Measurements from ENCODE around the gene SOWAHA. TPM values are rescaled to one million over a fixed set of nuclear protein-coding genes. Genes with fewer than 3 reads are reported as not detected.
A peak's percentile ranks its signal among the peaks of the same experiment; 100 is the strongest.

SOWAHA gene
- total RNA-seq, 2 donors from 2014 or later: 4.1 to 16.7 TPM

GRCh38 chr5:132807163-132807838, 5.8 kb upstream of the SOWAHA start:
- intact Hi-C loops (cut with DNase I): no loop called here
- H3K27me3 ChIP-seq (replicated peaks; ENCODE audit: insufficient read depth): no peaks in the 10 kb centered on the region
- H3K9me3 ChIP-seq: no peaks in the 10 kb centered on the region
- no peak for DNase-seq (ENCODE audit: low spot score)
- H3K36me3 ChIP-seq: no peaks in the 10 kb centered on the region
- H3K4me3 ChIP-seq: no peak overlapping the region
- no peaks in the 10 kb centered on the region for H3K4me1 ChIP-seq (replicated peaks)
- 66% methylated on average over 12 of the region's 12 CpGs for WGBS
- TF ChIP-seq POLR2AphosphoS5 (IDR thresholded peaks at IDR 0.05) (no peak), POLR2A (IDR thresholded peaks at IDR 0.05) (no peak)
- TF ChIP-seq, protein P1, sequence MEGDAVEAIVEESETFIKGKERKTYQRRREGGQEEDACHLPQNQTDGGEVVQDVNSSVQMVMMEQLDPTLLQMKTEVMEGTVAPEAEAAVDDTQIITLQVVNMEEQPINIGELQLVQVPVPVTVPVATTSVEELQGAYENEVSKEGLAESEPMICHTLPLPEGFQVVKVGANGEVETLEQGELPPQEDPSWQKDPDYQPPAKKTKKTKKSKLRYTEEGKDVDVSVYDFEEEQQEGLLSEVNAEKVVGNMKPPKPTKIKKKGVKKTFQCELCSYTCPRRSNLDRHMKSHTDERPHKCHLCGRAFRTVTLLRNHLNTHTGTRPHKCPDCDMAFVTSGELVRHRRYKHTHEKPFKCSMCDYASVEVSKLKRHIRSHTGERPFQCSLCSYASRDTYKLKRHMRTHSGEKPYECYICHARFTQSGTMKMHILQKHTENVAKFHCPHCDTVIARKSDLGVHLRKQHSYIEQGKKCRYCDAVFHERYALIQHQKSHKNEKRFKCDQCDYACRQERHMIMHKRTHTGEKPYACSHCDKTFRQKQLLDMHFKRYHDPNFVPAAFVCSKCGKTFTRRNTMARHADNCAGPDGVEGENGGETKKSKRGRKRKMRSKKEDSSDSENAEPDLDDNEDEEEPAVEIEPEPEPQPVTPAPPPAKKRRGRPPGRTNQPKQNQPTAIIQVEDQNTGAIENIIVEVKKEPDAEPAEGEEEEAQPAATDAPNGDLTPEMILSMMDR (IDR thresholded peaks at IDR 0.05): no peak
- H3K27ac ChIP-seq: no peak overlapping the region

GRCh38 chr5:132808448-132808847, 4.7 kb upstream of the SOWAHA start:
- peak overlapping the region in 1 of 2 donors; percentile 33 for H3K27ac ChIP-seq
- 35% methylated on average over 2 of the region's 2 CpGs for WGBS
- no peaks in the 10 kb centered on the region for H3K4me1 ChIP-seq (replicated peaks)
- no peak for DNase-seq (ENCODE audit: low spot score)
- H3K9me3 ChIP-seq: no peaks in the 10 kb centered on the region
- no peak overlapping the region for H3K4me3 ChIP-seq
- no peaks in the 10 kb centered on the region for H3K27me3 ChIP-seq (replicated peaks; ENCODE audit: insufficient read depth)
- no peaks in the 10 kb centered on the region for H3K36me3 ChIP-seq
- TF ChIP-seq, protein P1 (IDR thresholded peaks at IDR 0.05): no peak
- TF ChIP-seq POLR2AphosphoS5 (IDR thresholded peaks at IDR 0.05): peak; percentile 19
- intact Hi-C loops (cut with DNase I): no loop called here

DNA sequence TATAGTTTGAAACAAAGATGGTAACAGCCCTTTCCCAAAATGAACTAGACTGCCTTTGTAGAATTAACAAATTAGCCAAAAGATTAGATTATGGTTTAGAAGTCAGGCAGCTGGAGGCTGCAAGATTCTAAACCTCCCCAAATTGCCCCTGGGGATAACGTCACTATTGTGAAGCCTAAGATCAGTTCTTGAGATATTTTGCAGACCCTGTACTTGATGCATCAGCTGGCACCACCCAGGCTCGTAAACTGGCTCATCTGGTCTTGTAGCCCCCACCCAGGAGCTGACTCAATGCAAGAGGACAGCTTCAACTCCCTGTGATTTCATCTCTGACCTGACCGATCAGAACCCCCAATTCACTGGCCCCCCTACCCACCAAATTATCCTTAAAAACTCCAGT, 4.2 kb upstream of the SOWAHA start:
- no peak for TF ChIP-seq POLR2A (IDR thresholded peaks at IDR 0.05)
- TF ChIP-seq, protein P1 (IDR thresholded peaks at IDR 0.05): no peak
- no peaks in the 10 kb centered on the region for H3K36me3 ChIP-seq
- H3K9me3 ChIP-seq: no peaks in the 10 kb centered on the region
- WGBS: 40% methylated on average over 3 of the region's 3 CpGs
- no peak for DNase-seq (ENCODE audit: low spot score)
- no peaks in the 10 kb centered on the region for H3K27me3 ChIP-seq (replicated peaks; ENCODE audit: insufficient read depth)
- H3K4me3 ChIP-seq: no peak overlapping the region
- no peaks in the 10 kb centered on the region for H3K4me1 ChIP-seq (replicated peaks)
- peak overlapping the region in 1 of 2 donors; percentile 33 for H3K27ac ChIP-seq
- intact Hi-C loops (cut with DNase I): no loop called here

GRCh38 chr5:132810605-132811004, 2.5 kb upstream of the SOWAHA start:
- TF ChIP-seq POLR2AphosphoS5 (IDR thresholded peaks at IDR 0.05) (no peak), POLR2A (IDR thresholded peaks at IDR 0.05) (no peak)
- TF ChIP-seq, protein P1 (IDR thresholded peaks at IDR 0.05): no peak
- WGBS: 78% methylated on average over 5 of the region's 5 CpGs
- no peaks in the 10 kb centered on the region for H3K36me3 ChIP-seq
- H3K9me3 ChIP-seq: no peaks in the 10 kb centered on the region
- no peaks in the 10 kb centered on the region for H3K4me1 ChIP-seq (replicated peaks)
- intact Hi-C loops (cut with DNase I): no loop called here
- no peak overlapping the region for H3K4me3 ChIP-seq
- no peaks in the 10 kb centered on the region for H3K27me3 ChIP-seq (replicated peaks; ENCODE audit: insufficient read depth)
- no peak overlapping the region for H3K27ac ChIP-seq
- no peak for DNase-seq (ENCODE audit: low spot score)

DNA sequence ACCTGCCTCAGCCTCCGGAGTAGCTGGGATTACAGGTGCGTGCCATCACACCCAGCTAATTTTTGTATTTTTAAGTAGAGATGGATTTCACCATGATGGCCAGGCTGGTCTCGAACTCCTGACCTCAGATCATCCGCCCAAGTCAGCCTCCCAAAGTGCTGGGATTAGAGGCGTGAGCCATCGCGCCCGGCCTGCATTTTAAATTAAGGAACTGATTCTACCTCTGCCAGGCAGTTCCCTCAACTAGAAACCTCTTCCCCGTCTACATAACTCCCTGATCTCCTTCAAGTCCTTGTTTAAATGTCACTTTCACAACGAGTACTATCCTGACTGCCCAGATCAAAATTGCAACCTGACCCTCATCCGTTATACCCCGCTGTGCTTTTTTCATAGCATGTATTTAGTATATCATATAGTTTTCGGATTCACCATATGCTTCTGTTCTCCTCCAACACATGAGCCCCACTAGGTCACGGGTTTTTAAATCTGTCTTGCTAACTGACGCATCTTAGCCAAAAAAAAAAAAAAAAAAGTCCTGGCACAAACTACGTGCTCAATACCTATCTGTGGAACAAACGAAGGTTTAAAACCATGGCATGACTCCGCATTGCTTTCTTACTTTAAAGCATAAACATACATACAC, 858 bp upstream of the SOWAHA start:
- Histone ChIP-seq H3K9me3 (no peaks in the 10 kb centered on the region), H3K4me1 (replicated peaks) (no peaks in the 10 kb centered on the region), H3K27ac (no peak overlapping the region), H3K27me3 (replicated peaks; ENCODE audit: insufficient read depth) (no peaks in the 10 kb centered on the region), H3K36me3 (no peaks in the 10 kb centered on the region), H3K4me3 (no peak overlapping the region)
- intact Hi-C loops (cut with DNase I): no loop called here
- 63% methylated on average over 18 of the region's 18 CpGs for WGBS
- DNase-seq (ENCODE audit: low spot score): no peak
- no peak for TF ChIP-seq POLR2AphosphoS5 (IDR thresholded peaks at IDR 0.05)
- TF ChIP-seq, protein P1 (IDR thresholded peaks at IDR 0.05): no peak
- TF ChIP-seq POLR2A (IDR thresholded peaks at IDR 0.05): no peak

All from prostate gland (tissue), 2 donors.